IMR-90 (cell line): Measurements from ENCODE around the gene WWC2. TPM values are rescaled to one million over a fixed set of nuclear protein-coding genes. Genes with fewer than 3 reads are reported as not detected.

ENCODE experiments used
- ATAC-seq: fragments of 200-7000 bp; cut with Tn5 transposase; 2 replicates; pipeline ENCODE4 v1.9.1; 2020; ENCODE audit warnings: low read depth, mild to moderate bottlenecking, moderate library complexity
- BruUV-seq: library from RNA; stranded (reverse); fragments of 400-500 nt; replicated peaks from 2 replicates; lab custom pipeline; 2021; lab: Mats Ljungman, UMichigan
- CTCF ChIA-PET: fragments of 300-600 bp; formaldehyde crosslinking; extraction: SDS; loops from one replicate; lab custom pipeline; 2021; ENCODE audit warnings: antibody characterized with exemption; lab: Yijun Ruan, JAX
- POLR2A ChIA-PET: fragments of 300-600 bp; sonication (Branson Sonifier 250); formaldehyde crosslinking; loops from one replicate; lab custom pipeline; 2022; ENCODE audit warnings: antibody characterized with exemption; ENCODE audit not compliant: unreplicated experiment; lab: Charles Lee
- DNase-seq: peaks from one replicate; pipeline ENCODE4 v3.0.0; 2013
- H2AFZ ChIP-seq: replicated peaks from 2 replicates; pipeline ENCODE3; 2013; ENCODE audit warnings: low read length, mild to moderate bottlenecking; ENCODE audit not compliant: poor library complexity
- H2AK5ac ChIP-seq: 2 replicates; pipeline ENCODE4 v1.6.1; 2013; ENCODE audit warnings: low read depth, low read length, inconsistent platforms
- H2AK9ac ChIP-seq: replicated peaks from 2 replicates; pipeline ENCODE3; 2013; ENCODE audit warnings: mild to moderate bottlenecking, low read depth, low read length, moderate library complexity; ENCODE audit not compliant: poor library complexity
- H2BK120ac ChIP-seq: 2 replicates; pipeline ENCODE4 v1.6.1; 2013; ENCODE audit warnings: low read depth, low read length, inconsistent platforms
- H2BK15ac ChIP-seq: 3 replicates; pipeline ENCODE4 v1.6.1; 2013; ENCODE audit warnings: low read depth, low read length, inconsistent platforms
- H2BK20ac ChIP-seq: 2 replicates; pipeline ENCODE4 v1.6.1; 2013; ENCODE audit warnings: low read depth, mild to moderate bottlenecking, inconsistent platforms, low read length, moderate library complexity
- H2BK5ac ChIP-seq: 2 replicates; pipeline ENCODE4 v1.6.1; 2013; ENCODE audit warnings: mild to moderate bottlenecking, low read depth, low read length, inconsistent platforms; ENCODE audit not compliant: poor library complexity, severe bottlenecking
- H3K14ac ChIP-seq: replicated peaks from 2 replicates; pipeline ENCODE4 v1.6.1; 2013; ENCODE audit warnings: low read depth, low read length, inconsistent platforms
- H3K18ac ChIP-seq: 2 replicates; pipeline ENCODE4 v1.6.1; 2013; ENCODE audit warnings: low read depth, low read length, control low read depth
- H3K23ac ChIP-seq: 2 replicates; pipeline ENCODE4 v1.6.1; 2013; ENCODE audit warnings: low read depth, low read length, inconsistent platforms
- H3K27ac ChIP-seq: 2 replicates; pipeline ENCODE4 v1.5.1; 2013; ENCODE audit warnings: mild to moderate bottlenecking, control low read depth, low read length; ENCODE audit not compliant: insufficient read depth
- H3K27me3 ChIP-seq: 2 replicates; pipeline ENCODE4 v1.6.1; 2013; ENCODE audit warnings: low read length; ENCODE audit not compliant: control insufficient read depth, insufficient read depth
- H3K36me3 ChIP-seq: 2 replicates; pipeline ENCODE4 v1.6.1; 2013; ENCODE audit warnings: low read length, mixed read lengths; ENCODE audit not compliant: control insufficient read depth, insufficient read depth
- H3K4ac ChIP-seq: 2 replicates; pipeline ENCODE4 v1.6.1; 2013; ENCODE audit warnings: low read depth, low read length, inconsistent platforms
- H3K4me1 ChIP-seq: 2 replicates; pipeline ENCODE4 v1.6.1; 2013; ENCODE audit warnings: low read length, mixed read lengths; ENCODE audit not compliant: control insufficient read depth, insufficient read depth
- H3K4me2 ChIP-seq: 2 replicates; pipeline ENCODE4 v1.6.1; 2013; ENCODE audit warnings: low read depth, mild to moderate bottlenecking, control low read depth, low read length, moderate library complexity
- H3K4me3 ChIP-seq: 2 replicates; pipeline ENCODE4 v1.5.1; 2013; ENCODE audit warnings: low read depth, mild to moderate bottlenecking, control low read depth, low read length, moderate library complexity; ENCODE audit not compliant: insufficient read depth
- H3K56ac ChIP-seq: 2 replicates; pipeline ENCODE4 v1.6.1; 2013; ENCODE audit warnings: low read length, inconsistent platforms; ENCODE audit not compliant: insufficient read depth; ENCODE audit errors: extremely low read depth
- H3K79me1 ChIP-seq, 2 experiments: 2 replicates each; pipeline ENCODE4 v1.6.1; 2013; ENCODE audit warnings: low read length in 2 of 2, inconsistent platforms in 1 of 2, low read depth in 1 of 2
- H3K9ac ChIP-seq: 2 replicates; pipeline ENCODE4 v1.6.1; 2013; ENCODE audit warnings: low read depth, low read length, control low read depth
- H3K9me1 ChIP-seq: 2 replicates; pipeline ENCODE4 v1.6.1; 2013; ENCODE audit warnings: low read length, inconsistent platforms; ENCODE audit not compliant: insufficient read depth
- H3K9me3 ChIP-seq: 2 replicates; pipeline ENCODE4 v1.6.1; 2013; ENCODE audit warnings: low read length; ENCODE audit not compliant: control insufficient read depth, insufficient read depth
- H4K20me1 ChIP-seq: 2 replicates; pipeline ENCODE4 v1.6.1; 2013; ENCODE audit warnings: low read length, inconsistent platforms; ENCODE audit not compliant: insufficient read depth
- H4K5ac ChIP-seq: 2 replicates; pipeline ENCODE4 v1.6.1; 2013; ENCODE audit warnings: mild to moderate bottlenecking, low read depth, low read length, control low read depth
- H4K8ac ChIP-seq, 2 experiments: 2 replicates each; pipeline ENCODE4 v1.6.1; 2013; ENCODE audit warnings: low read depth in 2 of 2, low read length in 2 of 2, control low read depth in 1 of 2, inconsistent platforms in 1 of 2
- H4K91ac ChIP-seq: 2 replicates; pipeline ENCODE4 v1.6.1; 2013; ENCODE audit warnings: low read depth, low read length, inconsistent platforms; ENCODE audit not compliant: insufficient read depth
- BHLHE40 ChIP-seq: fragments of 150-350 bp; IDR thresholded peaks from 2 replicates; pipeline ENCODE4 v1.6.1; 2016; ENCODE audit warnings: mild to moderate bottlenecking, low read depth, low read length
- CHD1 ChIP-seq: IDR thresholded peaks from 2 replicates; pipeline ENCODE4 v1.6.1; 2012; ENCODE audit warnings: low read depth, low read length, improper control_type of control experiment
- CTCF ChIP-seq: conservative IDR thresholded peaks from 2 replicates; pipeline ENCODE4 v1.5.1; 2012; ENCODE audit warnings: mild to moderate bottlenecking, low read depth, low read length, improper control_type of control experiment
- ELK1 ChIP-seq: fragments of 150-350 bp; IDR thresholded peaks from 2 replicates; pipeline ENCODE4 v1.6.1; 2016; ENCODE audit warnings: low read depth, mild to moderate bottlenecking, low read length, moderate library complexity, borderline replicate concordance
- FOS ChIP-seq: fragments of 150-350 bp; IDR thresholded peaks from 2 replicates; pipeline ENCODE4 v1.6.1; 2016; ENCODE audit warnings: low read depth, low read length
- MAFK ChIP-seq: IDR thresholded peaks from 2 replicates; pipeline ENCODE4 v1.6.1; 2012; ENCODE audit warnings: low read depth, low read length, improper control_type of control experiment
- MAZ ChIP-seq: IDR thresholded peaks from 2 replicates; pipeline ENCODE4 v1.6.1; 2012; ENCODE audit warnings: low read depth, mild to moderate bottlenecking, low read length, improper control_type of control experiment, moderate library complexity, borderline replicate concordance
- MXI1 ChIP-seq: IDR thresholded peaks from 2 replicates; pipeline ENCODE4 v1.6.1; 2012; ENCODE audit warnings: low read depth, mild to moderate bottlenecking, low read length, moderate library complexity, borderline replicate concordance
- NFE2L2 ChIP-seq: fragments of 150-350 bp; IDR thresholded peaks from 2 replicates; pipeline ENCODE4 v1.6.1; 2016; ENCODE audit warnings: low read depth, mild to moderate bottlenecking, low read length
- POLR2A ChIP-seq: IDR thresholded peaks from 2 replicates; pipeline ENCODE4 v1.6.1; 2012; ENCODE audit warnings: mild to moderate bottlenecking, low read depth, low read length
- RAD21 ChIP-seq: IDR thresholded peaks from 2 replicates; pipeline ENCODE4 v1.6.1; 2012; ENCODE audit warnings: low read length, improper control_type of control experiment
- RCOR1 ChIP-seq: IDR thresholded peaks from 2 replicates; pipeline ENCODE4 v1.6.1; 2012; ENCODE audit warnings: mild to moderate bottlenecking, low read length, improper control_type of control experiment; ENCODE audit not compliant: insufficient replicate concordance
- RFX5 ChIP-seq: IDR thresholded peaks from 2 replicates; pipeline ENCODE4 v1.8.0; 2012; ENCODE audit warnings: low read depth, mild to moderate bottlenecking, low read length, moderate library complexity
- SMC3 ChIP-seq: fragments of 150-350 bp; IDR thresholded peaks from 2 replicates; pipeline ENCODE4 v1.6.1; 2016; ENCODE audit warnings: low read depth, mild to moderate bottlenecking, antibody characterized with exemption, low read length, moderate library complexity
- USF2 ChIP-seq: fragments of 150-350 bp; IDR thresholded peaks from 2 replicates; pipeline ENCODE4 v1.6.1; 2017; ENCODE audit warnings: mild to moderate bottlenecking, antibody characterized with exemption, low read length, low read depth
- WGBS, 2 experiments: methylation state at CpG; one replicate each; pipeline versions ENCODE4 v1.1.5 to v1.1.7; 2013; ENCODE audit warnings: missing lambda C conversion rate in 2 of 2; ENCODE audit not compliant: insufficient read length in 1 of 2; ENCODE audit errors: extremely low coverage in 2 of 2; 5-methylcytosine and 5-hydroxymethylcytosine counted together
- dilution Hi-C: fragments of 300-500 bp; cut with HindIII; formaldehyde crosslinking; loops from one replicate; pipeline ENCODE4 v1.14.3; 2018; ENCODE audit warnings: low sequenced_read_pairs; ENCODE audit not compliant: unreplicated experiment
- in situ Hi-C: fragments of 300-500 bp; cut with MboI; formaldehyde crosslinking; loops from 3 replicates; pipeline ENCODE4 v1.14.3; 2019; ENCODE audit warnings: low sequenced_read_pairs, inconsistent platforms, mixed read lengths
- intact Hi-C: fragments of 100-400 bp; cut with micrococcal nuclease; formaldehyde crosslinking; loops from 2 replicates; pipeline ENCODE4 v1.10.0; 2022
- polyA plus RNA-seq, 3 experiments: library from polyadenylated mRNA; depleted of rRNA; stranded (reverse); fragments of >200 nt; gene quantifications; 2 replicates each; pipeline ENCODE4 v1.2.3, GENCODE V29; 2012; ENCODE audit warnings: low replicate concordance in 1 of 3
- total RNA-seq: library from RNA; depleted of rRNA; stranded (reverse); fragments of >200 nt; gene quantifications from 2 replicates; pipeline ENCODE4 v1.2.3, GENCODE V29; 2012

The WWC2 gene
- total and polyA plus RNA-seq, 2 of the 4 experiments (the other 2 are of a cell fraction): 26.6 to 27.4 TPM

- peaks cover 35 to 67% of the 10 kb centered on the region in 2 experiments for H3K79me1 ChIP-seq
- in situ Hi-C loops (no loop called here), intact Hi-C loops (loop anchor here (2.0 kb wide), 1 partner anchor 46 kb away; no protein-coding TSS in a partner anchor), dilution Hi-C loops (no loop called here)
- H2BK15ac ChIP-seq: peak overlapping the region; percentile 93; the same call in 2 of the 3 replicates
- ChIA-PET CTCF (interaction anchor here (1.2 kb wide), 1 partner anchor 97 kb away, joined by 3 read pairs; no protein-coding TSS in a partner anchor), POLR2A (interaction anchor here (0.5 kb wide), 1 partner anchor 313 kb away, joined by 12 read pairs; no protein-coding TSS in a partner anchor)
- H2BK20ac ChIP-seq: peak overlapping the region; percentile 69
- ATAC-seq: peak; percentile 27; the same call in 1 of the 2 replicates
- H3K4ac ChIP-seq: peak overlapping the region; percentile 71
- H3K14ac ChIP-seq: peak overlapping the region; percentile 20; the same call in 1 of the 2 replicates
- peak overlapping the region; percentile 34; the same call in 1 of the 2 replicates for H3K4me2 ChIP-seq
- peak overlapping the region; percentile 81 for H3K18ac ChIP-seq
- peak overlapping the region; percentile 65 for H2AK5ac ChIP-seq
- no peak overlapping the region for H2AFZ ChIP-seq
- no CpG with 5 or more reads among the region's 1 CpG for WGBS, 2 experiments
- peak overlapping the region; percentile 69 for H3K56ac ChIP-seq
- no peaks in the 10 kb centered on the region for H3K27me3 ChIP-seq
- peaks cover 14% of the 10 kb centered on the region for H3K4me1 ChIP-seq
- H3K9me1 ChIP-seq: peaks cover 2% of the 10 kb centered on the region; the same call in 1 of the 2 replicates
- peak overlapping the region; percentile 62 for H4K5ac ChIP-seq
- H2BK120ac ChIP-seq: peak overlapping the region; percentile 77
- no peaks in the 10 kb centered on the region for H3K36me3 ChIP-seq
- H3K4me3 ChIP-seq: no peak overlapping the region
- H2AK9ac ChIP-seq: no peak overlapping the region
- peak overlapping the region; percentile 83 for H2BK5ac ChIP-seq
- H3K27ac ChIP-seq: peak overlapping the region; percentile 90; the same call in 1 of the 2 replicates
- peak overlapping the region; percentile 90 for H4K91ac ChIP-seq
- no peak for DNase-seq
- H3K23ac ChIP-seq: peak overlapping the region; percentile 12
- H4K20me1 ChIP-seq: 0 out of 2 replicates have a peak, but pooled peaks cover 4% of the 10 kb centered on the region
- H3K9me3 ChIP-seq: no peaks in the 10 kb centered on the region
- no TSS peak for BruUV-seq
- peak overlapping the region; percentile 5; the same call in 1 of the 2 replicates for H3K9ac ChIP-seq
- H4K8ac ChIP-seq: peak overlapping the region in 1 of 2 experiments; percentile 81; a peak in 3 of 4 replicates
- TF ChIP-seq MXI1: no peak
- no peak for TF ChIP-seq USF2
- no peak for TF ChIP-seq CTCF
- TF ChIP-seq NFE2L2: no peak
- no peak for TF ChIP-seq POLR2A
- no peak for TF ChIP-seq MAZ
- no peak for TF ChIP-seq FOS
- no peak for TF ChIP-seq RAD21
- TF ChIP-seq RCOR1: no peak
- no peak for TF ChIP-seq RFX5
- no peak for TF ChIP-seq MAFK
- no peak for TF ChIP-seq ELK1
- no peak for TF ChIP-seq CHD1
- TF ChIP-seq SMC3: no peak
- no peak for TF ChIP-seq BHLHE40
These were observed 65.9 kb downstream of the WWC2 start for GRCh38 chr4:183164963-183165362.
